HUES48 (cell line): ENCODE measurements around the gene CBARP.
"Not testable (repeated sequence)": the region's sequence is repeated elsewhere in the genome, so short reads cannot be mapped to it uniquely, and the experiment has no call there.

Source experiments
- H3K27ac ChIP-seq: one replicate; pipeline ENCODE4 v1.7.0; 2013; ENCODE audit warnings: low read depth, low read length, inconsistent platforms
- H3K27me3 ChIP-seq: 2 replicates; pipeline ENCODE4 v1.6.1; 2013; ENCODE audit warnings: mild to moderate bottlenecking, low read length; ENCODE audit not compliant: control insufficient read depth, insufficient read depth
- H3K36me3 ChIP-seq: 2 replicates; pipeline ENCODE4 v1.6.1; 2013; ENCODE audit warnings: low read length; ENCODE audit not compliant: control insufficient read depth, insufficient read depth
- H3K4me1 ChIP-seq: 2 replicates; pipeline ENCODE4 v1.6.1; 2013; ENCODE audit warnings: mild to moderate bottlenecking, low read length; ENCODE audit not compliant: control insufficient read depth, insufficient read depth
- H3K4me3 ChIP-seq: 2 replicates; pipeline ENCODE4 v1.5.1; 2013; ENCODE audit warnings: mild to moderate bottlenecking, low read depth, low read length
- H3K9ac ChIP-seq: 2 replicates; pipeline ENCODE4 v1.6.1; 2013; ENCODE audit warnings: mild to moderate bottlenecking, low read depth, low read length, moderate library complexity
- H3K9me3 ChIP-seq: 2 replicates; pipeline ENCODE4 v1.6.1; 2013; ENCODE audit warnings: low read length; ENCODE audit not compliant: control insufficient read depth, insufficient read depth

The CBARP gene

GRCh38 chr19:1218751-1219567, 18.8 kb downstream of the CBARP start:
- H3K27ac ChIP-seq = no peak overlapping the region
- no peaks in the 10 kb centered on the region for H3K9me3 ChIP-seq
- H3K36me3 ChIP-seq = peaks cover 38% of the 10 kb centered on the region
- H3K4me1 ChIP-seq = no peaks in the 10 kb centered on the region; the same call in 1 of the 2 replicates
- no peaks in the 10 kb centered on the region for H3K27me3 ChIP-seq
- no peak overlapping the region for H3K9ac ChIP-seq
- no peak overlapping the region for H3K4me3 ChIP-seq

- Histone ChIP-seq H3K4me3 (no peak overlapping the region), H3K36me3 (peaks cover 32% of the 10 kb centered on the region), H3K4me1 (no peaks in the 10 kb centered on the region; the same call in 1 of the 2 replicates), H3K9me3 (no peaks in the 10 kb centered on the region), H3K27ac (peak overlapping the region; percentile 35), H3K9ac (no peak overlapping the region), H3K27me3 (no peaks in the 10 kb centered on the region)
These were observed 20.4 kb downstream of the CBARP start for GRCh38 chr19:1217366-1217765.

GRCh38 chr19:1216756-1217155, 21.0 kb downstream of the CBARP start:
- Histone ChIP-seq H3K9ac (no peak overlapping the region), H3K9me3 (no peaks in the 10 kb centered on the region), H3K27me3 (no peaks in the 10 kb centered on the region), H3K36me3 (peaks cover 29% of the 10 kb centered on the region), H3K4me3 (no peak overlapping the region), H3K27ac (no peak overlapping the region), H3K4me1 (no peaks in the 10 kb centered on the region; the same call in 1 of the 2 replicates)

- Histone ChIP-seq H3K27me3 (no peaks in the 10 kb centered on the region), H3K9ac (no peak overlapping the region), H3K36me3 (peaks cover 17% of the 10 kb centered on the region), H3K4me3 (no peak overlapping the region), H3K9me3 (no peaks in the 10 kb centered on the region), H3K4me1 (no peaks in the 10 kb centered on the region; the same call in 1 of the 2 replicates), H3K27ac (no peak overlapping the region)
These were observed 22.7 kb downstream of the CBARP start for GRCh38 chr19:1214862-1215731.

GRCh38 chr19:1214299-1214861, 23.4 kb downstream of the CBARP start:
- no peak overlapping the region for H3K9ac ChIP-seq
- no peaks in the 10 kb centered on the region; the same call in 1 of the 2 replicates for H3K4me1 ChIP-seq
- H3K27ac ChIP-seq = peak overlapping the region; percentile 33
- no peak overlapping the region for H3K4me3 ChIP-seq
- H3K9me3 ChIP-seq = no peaks in the 10 kb centered on the region
- no peaks in the 10 kb centered on the region for H3K27me3 ChIP-seq
- H3K36me3 ChIP-seq = peaks cover 16% of the 10 kb centered on the region

GRCh38 chr19:1213391-1214286, 24.2 kb downstream of the CBARP start:
- H3K27me3 ChIP-seq = no peaks in the 10 kb centered on the region
- peaks cover 19% of the 10 kb centered on the region for H3K36me3 ChIP-seq
- no peak overlapping the region for H3K9ac ChIP-seq
- H3K4me3 ChIP-seq = no peak overlapping the region
- no peaks in the 10 kb centered on the region; the same call in 1 of the 2 replicates for H3K4me1 ChIP-seq
- no peaks in the 10 kb centered on the region for H3K9me3 ChIP-seq
- H3K27ac ChIP-seq = peak overlapping the region; percentile 33

GRCh38 chr19:1211494-1212234, 26.1 kb downstream of the CBARP start:
- Histone ChIP-seq H3K9ac (no peak overlapping the region), H3K36me3 (peaks cover 19% of the 10 kb centered on the region), H3K4me3 (no peak overlapping the region), H3K27me3 (no peaks in the 10 kb centered on the region), H3K27ac (no peak overlapping the region), H3K9me3 (no peaks in the 10 kb centered on the region), H3K4me1 (peaks cover 4% of the 10 kb centered on the region; the same call in 1 of the 2 replicates)

GRCh38 chr19:1210227-1210538, 27.6 kb downstream of the CBARP start:
- H3K4me3 ChIP-seq = no peak overlapping the region
- peaks cover 19% of the 10 kb centered on the region for H3K36me3 ChIP-seq
- no peaks in the 10 kb centered on the region for H3K27me3 ChIP-seq
- H3K9me3 ChIP-seq = no peaks in the 10 kb centered on the region
- H3K9ac ChIP-seq = no peak overlapping the region
- H3K4me1 ChIP-seq = peaks cover 4% of the 10 kb centered on the region; the same call in 1 of the 2 replicates
- H3K27ac ChIP-seq = no peak overlapping the region

GRCh38 chr19:1208830-1209229, 29.0 kb downstream of the CBARP start:
- not testable (repeated sequence) for H3K27ac ChIP-seq, H3K9me3 ChIP-seq, H3K27me3 ChIP-seq, H3K9ac ChIP-seq, H3K4me1 ChIP-seq, H3K4me3 ChIP-seq
- peaks cover 14% of the 10 kb centered on the region for H3K36me3 ChIP-seq
